HPDE6-E6E7 (cell line): ENCODE data around the gene SLC39A5.
A peak's percentile ranks its signal among the peaks of the same experiment; 100 is the strongest.
"Not testable (repeated sequence)": the region's sequence is repeated elsewhere in the genome, so short reads cannot be mapped to it uniquely, and the experiment has no call there.

ENCODE experiments used
- DNase-seq: peaks from one replicate; pipeline ENCODE4 v3.0.0; 2011; ENCODE audit warnings: missing footprints; ENCODE audit errors: extremely low spot score

Gene SLC39A5

GRCh38 chr12:56247923-56248322 lies 18.1 kb downstream of the SLC39A5 start:
- DNase-seq: no peak

- no peak for DNase-seq
Measured at GRCh38 chr12:56248711-56249110, 18.9 kb downstream of the SLC39A5 start.

DNA sequence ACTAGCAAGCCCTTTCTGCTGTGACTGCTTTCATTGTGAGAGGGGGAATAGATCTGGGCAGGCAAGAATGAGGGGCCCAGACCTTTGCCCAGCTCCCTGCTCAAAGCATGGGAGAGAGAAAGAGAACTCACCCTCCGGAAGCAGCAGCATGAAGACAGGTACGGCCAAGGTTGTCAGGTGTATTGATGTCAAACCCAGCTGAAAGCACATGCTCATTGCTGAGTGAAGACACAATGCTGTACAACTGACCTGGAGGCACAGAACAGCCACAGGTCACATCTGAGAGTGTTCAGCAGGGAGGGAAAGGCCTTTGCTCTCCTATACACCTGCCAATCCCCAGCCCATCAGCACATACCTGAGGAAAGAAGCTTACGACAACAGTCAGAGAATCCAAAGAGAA lies 22.8 kb downstream of the SLC39A5 start:
- no peak for DNase-seq

- DNase-seq: no peak
Measured at GRCh38 chr12:56253091-56253490, 23.2 kb downstream of the SLC39A5 start.

GRCh38 chr12:56255671-56256070 lies 25.8 kb downstream of the SLC39A5 start:
- no peak for DNase-seq

- no peak for DNase-seq
Measured at GRCh38 chr12:56256326-56256960, 26.6 kb downstream of the SLC39A5 start.

DNA sequence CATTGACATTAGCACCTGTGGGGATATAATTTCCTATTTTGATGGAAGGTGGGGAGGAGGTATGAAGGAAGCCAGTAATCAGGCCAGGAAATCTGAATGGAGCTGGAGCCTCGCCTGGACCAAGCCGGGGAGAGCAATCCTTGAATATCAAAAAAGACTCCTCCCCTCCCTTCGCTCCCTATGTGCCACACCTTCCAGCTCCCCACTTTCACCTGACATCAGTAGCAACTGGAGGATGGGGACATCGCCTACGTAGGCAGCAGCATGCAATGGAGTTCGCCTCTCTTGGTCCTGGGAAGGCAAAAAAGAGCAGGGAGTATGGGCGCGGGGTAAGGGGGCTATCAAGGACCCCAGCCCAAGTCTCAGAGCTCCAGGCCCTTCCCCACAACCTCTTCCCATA lies 27.2 kb downstream of the SLC39A5 start:
- no peak for DNase-seq

- DNase-seq: peak; percentile 55
Measured at GRCh38 chr12:56257491-56258067, 27.7 kb downstream of the SLC39A5 start.

- DNase-seq: peak; percentile 75
Measured at GRCh38 chr12:56258068-56258819, 28.4 kb downstream of the SLC39A5 start, which contains the start of gene ANKRD52. ANKRD52 (minus strand) TSS chr12:56258384; CDS start chr12:56258269, 115 bp downstream.

DNA sequence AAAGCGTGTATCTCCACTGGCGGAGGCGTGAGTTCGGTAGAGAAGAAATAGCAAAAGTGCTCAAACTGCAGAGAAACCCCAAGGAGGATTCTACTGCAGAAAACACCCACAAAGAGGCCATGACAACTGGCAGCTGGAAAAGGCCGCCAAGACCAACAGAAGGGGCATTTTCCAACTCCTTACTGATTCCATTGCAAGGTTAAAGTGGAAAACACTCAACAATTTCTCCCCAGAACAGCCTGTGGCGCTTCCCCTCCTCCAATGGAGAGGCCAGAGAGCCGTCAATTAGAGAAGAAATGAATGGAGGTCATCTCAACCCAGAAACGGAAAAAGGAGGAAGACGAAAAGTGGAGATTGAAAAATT lies 29.0 kb downstream of the SLC39A5 start:
- DNase-seq: no peak

GRCh38 chr12:56260380-56260779 lies 30.5 kb downstream of the SLC39A5 start:
- no peak for DNase-seq

GRCh38 chr12:56260921-56261320 lies 31.1 kb downstream of the SLC39A5 start:
- no peak for DNase-seq

- DNase-seq: peak; percentile 60
Measured at GRCh38 chr12:56261503-56262232, 31.8 kb downstream of the SLC39A5 start.

DNA sequence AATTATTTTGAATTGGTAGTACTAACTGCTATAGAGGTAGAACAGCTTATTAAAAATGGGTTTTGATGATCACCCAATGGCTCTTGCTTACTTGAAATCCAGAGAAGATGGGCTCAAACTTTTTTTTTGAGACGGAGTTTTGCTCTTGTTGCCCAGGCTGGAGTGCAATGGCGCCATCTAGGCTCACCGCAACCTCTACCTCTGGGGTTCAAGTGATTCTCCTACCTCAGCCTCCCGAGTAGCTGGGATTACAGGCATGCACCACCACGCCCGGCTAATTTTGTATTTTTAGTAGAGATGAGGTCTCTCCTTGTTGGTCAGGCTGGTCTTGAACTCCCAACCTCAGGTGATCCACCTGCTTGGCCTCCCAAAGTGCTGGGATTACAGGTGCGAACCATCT lies 33.1 kb downstream of the SLC39A5 start:
- not testable (repeated sequence) for DNase-seq

DNA sequence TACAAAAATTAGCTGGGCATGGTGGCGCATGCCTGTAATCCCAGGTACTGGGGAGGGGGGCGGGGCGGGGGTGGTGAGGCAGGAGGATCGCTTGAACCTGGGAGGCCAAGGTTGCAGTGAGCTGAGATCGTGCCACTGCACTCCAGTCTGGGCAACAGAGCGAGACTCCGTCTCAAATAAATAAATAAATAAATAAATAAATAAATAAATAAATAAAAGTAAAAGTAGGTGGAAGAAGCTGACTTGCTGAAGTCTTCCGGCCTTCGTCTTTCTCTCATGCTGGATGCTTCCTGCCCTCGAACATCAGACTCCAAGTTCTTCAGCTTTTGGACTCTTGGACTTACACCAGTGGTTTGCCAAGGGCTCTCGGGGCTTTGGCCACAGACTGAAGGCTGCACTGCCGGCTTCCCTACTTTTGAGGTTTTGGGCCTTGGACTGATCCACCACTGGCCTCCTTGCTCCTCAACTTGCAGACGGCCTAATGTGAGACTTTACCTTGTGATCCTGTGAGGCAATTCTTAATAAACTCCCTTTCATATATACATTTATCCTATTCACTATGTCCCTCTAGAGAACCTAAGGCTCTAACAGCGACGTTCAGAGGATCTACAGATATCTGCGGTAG lies 36.3 kb downstream of the SLC39A5 start:
- DNase-seq: not testable (repeated sequence)

DNA sequence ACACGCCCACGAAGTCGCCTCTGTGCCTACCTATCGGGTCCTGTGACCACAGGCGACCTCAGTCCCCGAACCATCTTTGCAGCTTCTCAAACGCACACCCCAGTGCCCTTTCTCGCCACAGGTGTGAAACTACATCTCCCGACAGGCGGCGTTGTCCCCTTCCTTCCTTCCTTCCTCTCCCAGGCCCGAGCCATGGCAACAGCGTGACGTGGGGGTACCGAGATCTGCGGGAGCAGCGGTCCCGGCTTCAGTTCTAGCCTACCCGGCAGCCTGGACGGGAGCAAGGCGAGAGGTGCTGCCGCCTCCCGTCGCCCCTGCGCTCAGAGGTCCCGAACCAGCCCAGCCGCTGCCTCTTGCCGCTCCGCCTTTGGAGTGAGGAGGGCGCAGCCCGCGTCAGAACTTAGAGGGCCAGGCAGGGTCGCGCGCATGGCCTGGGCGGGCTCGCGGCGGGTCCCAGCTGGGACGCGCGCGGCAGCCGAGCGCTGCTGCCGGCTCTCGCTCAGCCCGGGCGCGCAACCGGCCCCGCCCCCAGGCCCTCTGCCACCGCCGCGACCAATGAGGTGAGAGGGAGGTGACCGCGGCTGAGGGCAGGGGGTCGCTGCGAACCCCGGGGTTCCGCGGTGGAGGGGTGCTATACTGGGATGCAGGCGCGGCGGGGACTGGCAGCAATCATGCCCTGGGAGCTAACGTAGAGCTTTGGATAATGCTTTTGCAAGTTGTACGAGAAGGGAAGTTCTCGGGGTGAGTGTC lies 37.0 kb downstream of the SLC39A5 start, which contains the start of gene COQ10A:
TSS of gene COQ10A (plus strand) at position 250 of the 750 bp plus-strand sequence. CDS start at position 427, 177 bp downstream.
- DNase-seq: peak; percentile 89

- DNase-seq: no peak
Measured at GRCh38 chr12:56267443-56268071, 37.7 kb downstream of the SLC39A5 start.

DNA sequence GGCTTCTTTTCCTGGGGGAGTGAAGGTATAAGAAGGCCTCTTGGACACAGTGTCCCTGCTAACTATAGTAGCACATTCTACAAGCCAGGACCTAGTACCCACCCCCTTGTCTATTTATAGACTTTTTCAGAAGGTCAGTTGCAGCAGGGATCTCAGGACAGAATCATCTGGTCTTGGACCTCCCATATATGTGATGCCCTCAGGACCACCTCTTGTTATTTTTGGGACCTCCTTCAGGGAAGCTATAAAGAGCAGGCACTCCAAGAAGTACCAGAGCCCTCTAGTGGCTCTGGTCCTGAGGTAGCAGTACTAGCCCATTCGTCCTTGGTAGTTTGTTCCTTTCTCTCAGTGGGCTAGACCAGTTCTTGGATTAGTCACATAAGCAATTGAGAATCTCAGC lies 41.2 kb downstream of the SLC39A5 start:
- DNase-seq: peak; percentile 38

DNA sequence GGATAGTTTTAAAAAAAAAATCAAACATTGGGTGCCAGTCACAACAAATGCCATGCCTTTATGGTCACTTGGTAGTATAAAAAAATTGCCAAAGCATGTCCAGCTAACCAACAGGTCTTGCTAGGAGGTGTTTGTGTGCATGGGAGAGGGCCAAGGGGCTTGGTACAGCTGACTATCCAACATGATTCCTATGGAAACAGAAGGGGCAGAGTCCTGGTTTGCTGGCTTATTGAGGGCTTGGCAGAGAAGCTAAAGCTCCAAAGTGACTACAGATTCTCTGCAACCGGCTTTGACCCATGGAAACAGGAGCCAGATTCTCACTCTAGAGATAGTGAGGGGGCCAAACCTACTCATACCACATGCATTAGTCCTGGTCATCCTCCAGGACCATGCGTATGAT lies 42.6 kb downstream of the SLC39A5 start:
- not testable (repeated sequence) for DNase-seq

- DNase-seq: no peak
Measured at GRCh38 chr12:56274299-56274698, 44.4 kb downstream of the SLC39A5 start.
